Stimulated activated CD4-positive, alpha-beta T cell treated with anti-CD3 and anti-CD28 coated beads, TNF-alpha, amount 100 ng/mL, for 1 hour (primary cell): ENCODE data around the gene FAM222B.
A peak's percentile ranks its signal among the peaks of the same experiment; 100 is the strongest.

Source experiments
- DNase-seq, 3 donors: peaks; one replicate each; pipeline ENCODE4 v3.0.0-alpha.2; 2020; ENCODE audit warnings: low read depth in 3 of 3, low spot score in 1 of 3

Gene FAM222B

DNA sequence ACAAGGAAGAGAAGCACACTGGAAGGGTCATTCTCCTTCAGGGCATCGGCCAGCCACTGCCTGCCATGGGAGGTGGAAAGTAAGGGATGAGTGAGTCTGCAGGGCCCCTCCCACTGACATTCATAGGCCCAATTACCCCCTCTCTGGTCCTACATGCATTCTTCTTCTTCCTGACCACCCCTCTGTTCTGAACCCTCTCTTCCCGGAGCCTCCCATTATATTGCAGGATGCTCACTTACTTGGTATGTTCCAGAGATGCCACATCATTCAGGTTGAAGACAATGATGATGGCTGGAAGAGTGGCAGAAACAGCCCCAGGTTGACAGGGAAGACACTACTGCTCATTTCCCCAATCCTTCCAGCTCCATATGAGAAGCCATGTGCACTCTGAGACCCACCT lies 127.4 kb downstream of the FAM222B start:
- DNase-seq: no peak

DNA sequence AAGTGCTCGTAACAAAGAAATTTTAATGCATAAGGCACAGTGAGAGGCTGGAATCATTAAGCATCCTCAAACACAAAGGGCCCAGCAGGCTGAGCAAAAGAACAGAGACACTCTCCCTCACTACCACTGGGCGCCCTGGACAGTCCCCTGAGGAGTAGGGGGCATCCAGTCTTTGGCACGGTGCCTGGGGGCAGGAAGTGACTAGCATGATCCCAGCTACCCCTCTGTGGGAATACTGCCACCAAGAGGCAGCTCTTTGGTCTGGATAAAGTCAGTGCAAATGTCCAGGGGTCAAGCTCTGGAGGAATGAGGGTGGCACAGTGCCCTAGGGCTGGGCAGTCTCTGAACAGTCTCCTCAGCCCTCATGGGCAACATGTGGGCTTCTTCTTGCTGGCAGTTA lies 128.3 kb downstream of the FAM222B start:
- no peak for DNase-seq

DNA sequence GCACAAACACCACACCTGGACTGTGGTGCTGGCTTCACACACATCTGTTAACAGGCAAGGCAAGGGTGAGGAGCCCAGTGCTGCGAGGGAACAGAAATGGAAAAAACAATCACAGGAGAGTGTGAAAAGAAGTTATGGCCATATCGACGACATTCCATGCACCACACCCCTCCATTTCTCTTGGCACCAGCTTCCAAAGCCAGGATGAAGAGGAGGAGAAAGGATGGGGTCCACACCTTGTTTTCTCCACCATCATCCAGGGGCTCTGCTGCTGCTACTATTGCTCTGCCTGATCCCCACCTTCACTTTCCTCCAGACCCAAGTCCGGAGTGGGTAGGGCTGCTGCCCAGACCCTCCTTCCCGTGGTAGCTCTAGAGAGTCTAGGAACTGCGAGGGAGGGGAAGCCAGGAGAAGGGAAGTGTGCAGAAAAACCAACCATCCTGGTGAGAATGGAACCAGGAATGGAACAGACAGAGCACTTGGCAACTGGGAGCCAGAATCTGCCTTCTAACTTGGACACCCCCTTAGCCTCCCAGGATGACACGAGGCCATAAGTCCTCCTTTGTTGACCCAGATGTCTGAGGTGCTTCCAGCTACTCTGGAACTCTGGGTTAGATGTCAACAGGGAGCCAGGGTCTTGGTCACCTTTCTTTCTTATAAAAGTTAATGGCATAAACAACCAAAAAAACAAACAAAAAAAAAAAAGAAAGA lies 129.7 kb downstream of the FAM222B start:
- DNase-seq: no peak

DNA sequence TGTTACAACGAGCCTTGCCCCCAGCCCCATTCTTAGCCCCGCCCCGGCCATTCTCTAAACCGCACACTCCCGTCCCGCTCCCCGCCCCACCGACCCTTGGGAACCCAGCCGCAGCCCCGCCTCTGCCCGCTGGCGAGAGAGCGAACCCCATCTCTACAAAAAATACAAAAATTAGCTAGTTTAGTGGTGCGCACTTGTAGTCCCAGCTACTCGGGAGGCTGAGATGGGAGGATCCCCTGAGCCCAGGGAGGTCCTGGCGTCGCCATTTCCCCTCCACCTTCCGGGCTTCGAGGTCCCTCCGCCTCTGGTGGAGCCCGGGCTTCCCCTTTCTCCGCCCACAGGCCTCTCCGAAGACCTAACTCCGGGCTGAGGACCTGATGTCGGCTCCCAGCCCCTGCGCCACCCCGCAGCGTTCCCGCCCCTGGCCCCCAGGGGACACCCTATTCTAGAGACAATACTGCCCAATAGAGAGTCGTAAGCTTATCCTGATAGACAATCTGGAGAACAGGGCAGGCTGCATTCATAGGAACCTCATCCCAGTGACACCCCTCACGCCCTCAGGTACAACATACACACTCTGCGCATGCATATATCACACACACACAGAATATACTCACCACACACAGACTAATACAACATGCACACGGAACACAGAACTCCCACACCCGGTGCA lies 130.4 kb downstream of the FAM222B start:
- DNase-seq: peak in 2 of 3 donors; percentile 37 to 57

DNA sequence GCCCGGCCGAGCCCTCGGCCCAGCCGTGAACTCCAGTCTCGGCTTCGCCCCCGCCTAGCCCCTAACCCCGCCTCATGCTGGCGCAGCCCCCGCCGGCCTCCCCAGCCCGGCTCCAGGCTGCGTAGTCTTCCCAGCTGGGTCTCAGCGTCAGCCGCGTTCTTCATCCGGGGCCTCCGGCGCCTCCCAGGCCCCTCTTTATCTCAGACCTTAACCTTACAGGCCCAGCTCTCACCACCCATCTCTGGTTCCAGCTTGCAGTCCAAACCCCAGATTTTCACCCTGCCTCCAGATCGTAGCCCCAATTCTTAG lies 130.9 kb downstream of the FAM222B start, which contains the start of gene PROCA1:
Gene PROCA1 (minus strand): TSS at position 166 of the 309 bp plus-strand sequence. CDS start 228 bp downstream, outside the sequence.
- no peak for DNase-seq

DNA sequence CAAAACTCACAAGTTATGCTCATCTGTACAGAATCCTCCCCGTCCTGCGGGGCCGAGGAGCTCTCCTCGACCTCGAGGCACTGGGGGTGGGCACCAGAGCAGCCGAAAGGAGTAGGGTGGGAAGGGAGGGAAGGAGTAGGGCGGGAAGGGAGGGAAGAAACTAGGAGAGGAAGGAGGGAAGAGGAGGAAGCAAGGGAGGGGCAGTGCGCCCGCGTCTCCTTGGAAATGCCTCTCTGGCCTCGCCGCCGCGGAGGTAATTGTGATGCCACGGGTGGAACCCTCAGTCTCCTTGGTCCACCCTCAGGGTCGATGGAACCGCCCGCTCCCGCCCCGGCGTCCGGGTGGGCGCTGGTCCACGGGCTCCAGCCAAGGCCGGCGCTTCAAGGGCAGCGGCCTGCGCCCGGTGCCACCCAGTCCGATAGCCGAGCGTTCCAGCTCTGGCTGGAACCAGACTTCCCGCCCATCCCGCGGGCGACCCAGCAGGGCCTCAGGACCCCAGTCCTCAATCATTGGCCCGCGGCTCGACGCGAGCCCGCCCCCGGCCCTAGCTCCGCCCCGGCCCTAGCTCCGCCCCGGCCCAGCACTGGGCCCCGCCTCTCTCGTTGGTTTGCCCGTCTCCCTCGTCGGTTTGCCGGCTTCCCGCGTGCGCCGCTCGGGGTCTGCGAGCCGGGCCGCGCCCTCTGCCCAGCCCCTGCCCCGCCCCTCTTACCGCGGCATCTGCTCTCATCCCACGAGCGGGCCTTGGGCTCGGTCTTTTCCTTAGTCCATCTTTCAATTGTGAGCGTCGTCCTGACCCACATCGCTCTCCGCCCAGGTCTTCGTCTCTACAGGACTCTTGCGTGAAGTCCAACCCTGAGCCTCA lies 131.5 kb downstream of the FAM222B start:
- peak; percentile 76 to 93 (median 80) for DNase-seq

DNA sequence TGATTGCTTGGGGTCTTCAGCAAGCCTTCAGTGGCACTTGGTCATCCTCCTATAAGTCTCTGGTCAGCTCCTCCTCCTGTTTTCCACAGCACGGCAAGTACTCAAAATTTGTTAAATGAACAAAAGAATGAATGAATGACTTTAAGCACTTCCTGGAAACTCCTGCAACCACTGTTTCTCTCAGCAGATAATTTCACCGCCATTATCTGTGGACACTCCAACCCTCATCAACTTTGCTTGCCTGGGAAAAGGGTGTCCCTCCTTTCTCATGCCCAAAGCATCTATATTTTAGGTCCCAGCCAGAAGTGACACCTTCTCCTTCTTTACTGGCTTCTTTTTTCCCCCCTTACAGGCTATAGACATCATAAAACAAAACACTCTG lies 135.3 kb downstream of the FAM222B start:
- no peak for DNase-seq

DNA sequence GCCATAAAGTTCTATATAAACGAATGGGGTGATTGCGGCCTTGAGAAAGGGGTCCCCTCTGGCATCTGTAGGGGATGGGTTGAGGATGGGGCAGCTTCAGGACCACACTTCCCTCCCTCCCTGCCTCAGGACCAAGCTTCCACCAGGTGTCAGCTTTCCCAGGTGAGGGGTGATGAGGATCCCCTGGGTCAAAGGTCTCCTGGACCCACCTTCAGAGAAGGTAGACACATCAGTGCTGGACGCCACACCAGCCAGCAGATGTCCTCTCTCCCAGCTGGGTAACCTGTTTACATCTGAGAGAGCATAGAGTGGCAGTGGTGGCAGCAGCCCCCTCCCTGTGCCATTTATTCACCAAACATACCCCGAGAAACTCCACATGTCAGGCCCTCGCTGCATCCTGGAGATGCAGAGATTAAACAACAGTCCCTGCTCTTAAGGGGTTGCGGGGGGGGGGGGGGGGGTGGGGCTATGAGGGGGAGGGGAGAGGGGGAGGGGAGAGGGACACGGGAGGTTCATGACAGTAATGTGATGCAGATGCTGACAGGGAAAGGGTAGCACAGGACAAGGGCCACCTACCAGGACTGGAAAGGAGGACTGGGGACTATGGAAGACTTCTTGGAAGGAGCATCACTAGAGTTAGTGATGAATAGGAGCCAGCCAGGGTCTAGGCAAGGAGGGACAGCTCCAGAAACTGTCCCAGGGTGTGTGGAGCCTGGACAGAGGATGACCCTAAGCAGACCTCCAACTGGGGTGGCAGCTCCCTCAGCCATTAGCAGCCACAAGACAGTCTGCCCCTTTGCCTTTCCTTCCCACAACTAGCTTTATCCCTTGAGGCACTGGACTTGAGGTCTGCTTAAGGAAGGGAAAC lies 135.9 kb downstream of the FAM222B start:
- no peak for DNase-seq
